ENCODE results near the gene PNPLA6. TPM values are rescaled to one million over a fixed set of nuclear protein-coding genes. Genes with fewer than 3 reads are reported as not detected.

PNPLA6 gene
- total RNA-seq, 4 donors from 2014 or later = 57.8 to 112 (median 78.5) TPM

GRCh38 chr19:7539827-7540425 is 4.4 kb downstream of the PNPLA6 start:
- H3K36me3 ChIP-seq = peaks cover 63% of the 10 kb centered on the region
- no peak overlapping the region for H3K27ac ChIP-seq
- no peak for TF ChIP-seq POLR2A (IDR thresholded peaks at IDR 0.05)
- no peak for TF ChIP-seq CTCF (IDR thresholded peaks at IDR 0.05)
- TF ChIP-seq POLR2AphosphoS5 (IDR thresholded peaks at IDR 0.05) = no peak
- no peak for TF ChIP-seq EP300 (IDR thresholded peaks at IDR 0.05)
- H3K4me1 ChIP-seq = peaks cover 12% of the 10 kb centered on the region
- no peak for DNase-seq (ENCODE audit: low spot score in 2 of 2)
- 97% methylated on average over 20 of the region's 28 CpGs for WGBS
- no peaks in the 10 kb centered on the region for H3K27me3 ChIP-seq
- no peaks in the 10 kb centered on the region for H3K9me3 ChIP-seq
- H3K4me3 ChIP-seq = no peak overlapping the region

- H3K36me3 ChIP-seq = peaks cover 69% of the 10 kb centered on the region
- no peaks in the 10 kb centered on the region for H3K9me3 ChIP-seq
- H3K27ac ChIP-seq = no peak overlapping the region
- H3K4me3 ChIP-seq = no peak overlapping the region
- WGBS = 85% methylated on average over 30 of the region's 39 CpGs
- DNase-seq (ENCODE audit: low spot score in 2 of 2) = no peak
- peaks cover 7% of the 10 kb centered on the region for H3K4me1 ChIP-seq
- H3K27me3 ChIP-seq = no peaks in the 10 kb centered on the region
- TF ChIP-seq CTCF (IDR thresholded peaks at IDR 0.05) (no peak), POLR2AphosphoS5 (IDR thresholded peaks at IDR 0.05) (no peak), POLR2A (IDR thresholded peaks at IDR 0.05) (no peak)
These were observed 5.4 kb downstream of the PNPLA6 start for GRCh38 chr19:7540761-7541474.

- WGBS = 95% methylated on average over 4 of the region's 15 CpGs
- Histone ChIP-seq H3K4me1 (peaks cover 1% of the 10 kb centered on the region), H3K27ac (no peak overlapping the region), H3K27me3 (no peaks in the 10 kb centered on the region), H3K9me3 (no peaks in the 10 kb centered on the region), H3K4me3 (no peak overlapping the region), H3K36me3 (peaks cover 72% of the 10 kb centered on the region)
- TF ChIP-seq EP300 (IDR thresholded peaks at IDR 0.05) (no peak), POLR2A (IDR thresholded peaks at IDR 0.05) (no peak), CTCF (IDR thresholded peaks at IDR 0.05) (no peak), POLR2AphosphoS5 (IDR thresholded peaks at IDR 0.05) (no peak)
- no peak for DNase-seq (ENCODE audit: low spot score in 2 of 2)
These were observed 5.9 kb downstream of the PNPLA6 start for GRCh38 chr19:7541475-7541824.

- 89% methylated on average over 3 of the region's 11 CpGs for WGBS
- H3K36me3 ChIP-seq = peaks cover 75% of the 10 kb centered on the region
- H3K27ac ChIP-seq = no peak overlapping the region
- no peak for DNase-seq (ENCODE audit: low spot score in 2 of 2)
- H3K9me3 ChIP-seq = no peaks in the 10 kb centered on the region
- H3K4me3 ChIP-seq = no peak overlapping the region
- H3K27me3 ChIP-seq = no peaks in the 10 kb centered on the region
- TF ChIP-seq EP300 (IDR thresholded peaks at IDR 0.05) (no peak), POLR2AphosphoS5 (IDR thresholded peaks at IDR 0.05) (no peak), CTCF (IDR thresholded peaks at IDR 0.05) (no peak), POLR2A (IDR thresholded peaks at IDR 0.05) (no peak)
- no peaks in the 10 kb centered on the region for H3K4me1 ChIP-seq
These were observed 6.4 kb downstream of the PNPLA6 start for GRCh38 chr19:7541828-7542443.

Measured in suprapubic skin (tissue), 4 donors.